PC-9 (cell line): Measurements from ENCODE around the gene SNTG2.

Experiments
- CTCF ChIP-seq: fragments of 200-600 bp; sonication (generic); conservative IDR thresholded peaks from 2 replicates; pipeline ENCODE4 v1.6.1; 2017; ENCODE audit warnings: mixed run types, antibody characterized with exemption, mild to moderate bottlenecking, moderate library complexity
- EZH2 ChIP-seq: fragments of 200-600 bp; sonication (generic); IDR thresholded peaks from 2 replicates; pipeline ENCODE4 v1.8.0; 2017; ENCODE audit warnings: antibody characterized with exemption, low read depth

GRCh38 chr2:926259-926793 is 24.3 kb upstream of the SNTG2 start:
- TF ChIP-seq EZH2 (no peak; the same call in 1 of the 2 replicates), CTCF (no peak)
